ENCODE measurements around the gene ZNF331.
"Not testable (repeated sequence)": the region's sequence is repeated elsewhere in the genome, so short reads cannot be mapped to it uniquely, and the experiment has no call there.

ZNF331 gene

GRCh38 chr19:53509443-53509842, 28.5 kb upstream of the ZNF331 start:
- no peak for TF ChIP-seq POLR2AphosphoS5 (IDR thresholded peaks at IDR 0.05; ENCODE audit: low read depth)
- Histone ChIP-seq H3K27me3 (ENCODE audit: insufficient read depth, poor library complexity, severe bottlenecking) (no peaks in the 10 kb centered on the region), H3K4me3 (replicated peaks; ENCODE audit: insufficient read depth, low read length) (no peak overlapping the region), H3K27ac (replicated peaks) (no peak overlapping the region)
- no peak for DNase-seq (ENCODE audit: low read depth in 1 of 2, low spot score in 1 of 2)

- no peak for TF ChIP-seq GABPA (IDR thresholded peaks at IDR 0.05; ENCODE audit: low read depth)
- no peak overlapping the region for H3K27ac ChIP-seq (replicated peaks)
- no peak for DNase-seq (ENCODE audit: low read depth in 1 of 2, low spot score in 1 of 2)
- no peaks in the 10 kb centered on the region for H3K27me3 ChIP-seq (ENCODE audit: insufficient read depth, poor library complexity, severe bottlenecking)
- H3K4me3 ChIP-seq (replicated peaks; ENCODE audit: insufficient read depth, low read length) = no peak overlapping the region
Observed at GRCh38 chr19:53509845-53510244, 28.1 kb upstream of the ZNF331 start.

- no peak for DNase-seq (ENCODE audit: low read depth in 1 of 2, low spot score in 1 of 2)
- H3K27me3 ChIP-seq (ENCODE audit: insufficient read depth, poor library complexity, severe bottlenecking) = no peaks in the 10 kb centered on the region
- no peak overlapping the region for H3K27ac ChIP-seq (replicated peaks)
- TF ChIP-seq SPI1 (IDR thresholded peaks at IDR 0.05; ENCODE audit: borderline replicate concordance, low read depth) (no peak), CTCF (IDR thresholded peaks at IDR 0.05; ENCODE audit: insufficient read depth, low read length) (no peak), GABPA (IDR thresholded peaks at IDR 0.05; ENCODE audit: low read depth) (no peak), POLR2AphosphoS5 (IDR thresholded peaks at IDR 0.05; ENCODE audit: low read depth) (no peak), REST (IDR thresholded peaks at IDR 0.05; ENCODE audit: insufficient replicate concordance, low read depth) (no peak)
- no peak overlapping the region for H3K4me3 ChIP-seq (replicated peaks; ENCODE audit: insufficient read depth, low read length)
Observed at GRCh38 chr19:53511357-53511756, 26.6 kb upstream of the ZNF331 start.

- Histone ChIP-seq H3K4me3 (replicated peaks; ENCODE audit: insufficient read depth, low read length) (no peak overlapping the region), H3K27ac (replicated peaks) (no peak overlapping the region), H3K27me3 (ENCODE audit: insufficient read depth, poor library complexity, severe bottlenecking) (no peaks in the 10 kb centered on the region)
- peak in 1 of 2 experiments; percentile 43 for DNase-seq (ENCODE audit: low read depth in 1 of 2, low spot score in 1 of 2)
- TF ChIP-seq SPI1 (IDR thresholded peaks at IDR 0.05; ENCODE audit: borderline replicate concordance, low read depth) = no peak
- no peak for TF ChIP-seq POLR2AphosphoS5 (IDR thresholded peaks at IDR 0.05; ENCODE audit: low read depth)
- no peak for TF ChIP-seq REST (IDR thresholded peaks at IDR 0.05; ENCODE audit: insufficient replicate concordance, low read depth)
- no peak for TF ChIP-seq CTCF (IDR thresholded peaks at IDR 0.05; ENCODE audit: insufficient read depth, low read length)
- no peak for TF ChIP-seq GABPA (IDR thresholded peaks at IDR 0.05; ENCODE audit: low read depth)
Observed at GRCh38 chr19:53511933-53512374, 26.0 kb upstream of the ZNF331 start.

- not testable (repeated sequence) for H3K27ac ChIP-seq (replicated peaks); H3K4me3 ChIP-seq (replicated peaks; ENCODE audit: insufficient read depth, low read length); DNase-seq (ENCODE audit: low read depth in 1 of 2, low spot score in 1 of 2); H3K27me3 ChIP-seq (ENCODE audit: insufficient read depth, poor library complexity, severe bottlenecking)
Observed at GRCh38 chr19:53515047-53515446, 22.9 kb upstream of the ZNF331 start.

Measured in HL-60 (cell line).